Activated CD8-positive, alpha-beta memory T cell treated with anti-CD3 and anti-CD28 coated beads, Interleukin-2, amount 50 U/mL, for 24 hours (primary cell): ENCODE measurements around the gene CXCR5.

ENCODE experiments used
- DNase-seq: peaks from one replicate; pipeline ENCODE4 v3.0.0-alpha.2; 2020; ENCODE audit errors: extremely low read depth

CXCR5 gene

GRCh38 chr11:118927554-118928100 is 43.9 kb downstream of the CXCR5 start:
- DNase-seq: no peak

- peak; percentile 75 for DNase-seq
Measured at GRCh38 chr11:118928101-118928869, 44.6 kb downstream of the CXCR5 start.

GRCh38 chr11:118928870-118929500 is 45.3 kb downstream of the CXCR5 start:
- DNase-seq: no peak

- DNase-seq: no peak
Measured at GRCh38 chr11:118929501-118930093, 45.9 kb downstream of the CXCR5 start.

- DNase-seq: peak; percentile 72
Measured at GRCh38 chr11:118930094-118930712, 46.5 kb downstream of the CXCR5 start.

- no peak for DNase-seq
Measured at GRCh38 chr11:118931571-118931970, 47.9 kb downstream of the CXCR5 start.

GRCh38 chr11:118933486-118933885 is 49.8 kb downstream of the CXCR5 start:
- DNase-seq: no peak

GRCh38 chr11:118935376-118935775 is 51.7 kb downstream of the CXCR5 start:
- no peak for DNase-seq

GRCh38 chr11:118938491-118939403 is 55.1 kb downstream of the CXCR5 start:
- DNase-seq: no peak

GRCh38 chr11:118939404-118939915 is 55.8 kb downstream of the CXCR5 start:
- DNase-seq: no peak

- DNase-seq: peak; percentile 37
Measured at GRCh38 chr11:118939953-118940598, 56.4 kb downstream of the CXCR5 start.

- DNase-seq: no peak
Measured at GRCh38 chr11:118947091-118947490, 63.4 kb downstream of the CXCR5 start.
